ENCODE data around the gene SGSH. TPM values are rescaled to one million over a fixed set of nuclear protein-coding genes. Genes with fewer than 3 reads are reported as not detected.

Gene SGSH
- total RNA-seq, 1 donor from 2014 or later: 57.8 TPM

DNA sequence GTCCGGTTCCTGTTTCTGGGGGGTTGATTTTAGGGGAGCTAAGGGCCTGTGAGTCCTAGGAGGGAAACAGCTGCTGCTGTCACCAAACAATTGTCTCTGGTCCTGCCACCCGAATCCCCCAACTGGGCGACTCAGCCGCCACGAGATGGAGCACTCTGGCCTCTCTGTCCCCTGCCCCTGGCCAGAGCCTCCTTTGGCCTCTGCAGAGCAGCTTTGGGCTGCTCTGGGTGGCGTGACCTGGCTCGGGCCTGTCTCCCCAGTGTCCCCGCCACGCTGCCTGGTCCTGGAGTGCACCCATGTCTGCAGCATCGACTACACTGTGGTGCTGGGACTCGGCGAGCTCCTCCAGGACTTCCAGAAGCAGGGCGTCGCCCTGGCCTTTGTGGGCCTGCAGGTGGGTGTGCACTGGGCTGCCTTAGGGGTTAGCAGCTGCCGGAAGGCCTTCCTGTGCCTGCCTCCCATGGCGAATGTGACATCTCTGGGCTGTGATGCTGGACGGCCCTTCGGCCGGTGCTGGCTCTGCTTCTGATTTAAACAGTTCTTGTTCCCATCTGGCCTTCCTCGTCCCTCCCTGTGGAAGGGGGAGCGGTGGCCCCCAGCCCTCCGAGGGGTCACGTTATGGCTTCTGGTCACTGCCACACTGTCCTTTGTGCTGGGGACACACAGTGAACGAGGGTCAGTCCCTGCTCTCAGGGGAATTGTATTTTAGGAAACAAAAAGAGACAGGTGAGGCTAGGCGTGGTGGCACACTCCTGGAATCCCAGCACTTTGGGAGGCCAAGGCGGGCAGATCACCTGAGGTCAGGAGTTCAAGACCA lies 29.0 kb upstream of the SGSH start:
- TF ChIP-seq, protein P1, sequence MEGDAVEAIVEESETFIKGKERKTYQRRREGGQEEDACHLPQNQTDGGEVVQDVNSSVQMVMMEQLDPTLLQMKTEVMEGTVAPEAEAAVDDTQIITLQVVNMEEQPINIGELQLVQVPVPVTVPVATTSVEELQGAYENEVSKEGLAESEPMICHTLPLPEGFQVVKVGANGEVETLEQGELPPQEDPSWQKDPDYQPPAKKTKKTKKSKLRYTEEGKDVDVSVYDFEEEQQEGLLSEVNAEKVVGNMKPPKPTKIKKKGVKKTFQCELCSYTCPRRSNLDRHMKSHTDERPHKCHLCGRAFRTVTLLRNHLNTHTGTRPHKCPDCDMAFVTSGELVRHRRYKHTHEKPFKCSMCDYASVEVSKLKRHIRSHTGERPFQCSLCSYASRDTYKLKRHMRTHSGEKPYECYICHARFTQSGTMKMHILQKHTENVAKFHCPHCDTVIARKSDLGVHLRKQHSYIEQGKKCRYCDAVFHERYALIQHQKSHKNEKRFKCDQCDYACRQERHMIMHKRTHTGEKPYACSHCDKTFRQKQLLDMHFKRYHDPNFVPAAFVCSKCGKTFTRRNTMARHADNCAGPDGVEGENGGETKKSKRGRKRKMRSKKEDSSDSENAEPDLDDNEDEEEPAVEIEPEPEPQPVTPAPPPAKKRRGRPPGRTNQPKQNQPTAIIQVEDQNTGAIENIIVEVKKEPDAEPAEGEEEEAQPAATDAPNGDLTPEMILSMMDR (IDR thresholded peaks at IDR 0.05): no peak
- peaks cover 55% of the 10 kb centered on the region for H3K36me3 ChIP-seq
- no peak overlapping the region for H3K27ac ChIP-seq
- H3K27me3 ChIP-seq (ENCODE audit: low read depth): no peaks in the 10 kb centered on the region
- H3K9me3 ChIP-seq: no peaks in the 10 kb centered on the region
- no peak overlapping the region for H3K4me3 ChIP-seq
- peaks cover 5% of the 10 kb centered on the region for H3K4me1 ChIP-seq
- DNase-seq: peak; percentile 43
- intact Hi-C loops (cut with DNase I): no loop called here
- no peak for ATAC-seq

DNA sequence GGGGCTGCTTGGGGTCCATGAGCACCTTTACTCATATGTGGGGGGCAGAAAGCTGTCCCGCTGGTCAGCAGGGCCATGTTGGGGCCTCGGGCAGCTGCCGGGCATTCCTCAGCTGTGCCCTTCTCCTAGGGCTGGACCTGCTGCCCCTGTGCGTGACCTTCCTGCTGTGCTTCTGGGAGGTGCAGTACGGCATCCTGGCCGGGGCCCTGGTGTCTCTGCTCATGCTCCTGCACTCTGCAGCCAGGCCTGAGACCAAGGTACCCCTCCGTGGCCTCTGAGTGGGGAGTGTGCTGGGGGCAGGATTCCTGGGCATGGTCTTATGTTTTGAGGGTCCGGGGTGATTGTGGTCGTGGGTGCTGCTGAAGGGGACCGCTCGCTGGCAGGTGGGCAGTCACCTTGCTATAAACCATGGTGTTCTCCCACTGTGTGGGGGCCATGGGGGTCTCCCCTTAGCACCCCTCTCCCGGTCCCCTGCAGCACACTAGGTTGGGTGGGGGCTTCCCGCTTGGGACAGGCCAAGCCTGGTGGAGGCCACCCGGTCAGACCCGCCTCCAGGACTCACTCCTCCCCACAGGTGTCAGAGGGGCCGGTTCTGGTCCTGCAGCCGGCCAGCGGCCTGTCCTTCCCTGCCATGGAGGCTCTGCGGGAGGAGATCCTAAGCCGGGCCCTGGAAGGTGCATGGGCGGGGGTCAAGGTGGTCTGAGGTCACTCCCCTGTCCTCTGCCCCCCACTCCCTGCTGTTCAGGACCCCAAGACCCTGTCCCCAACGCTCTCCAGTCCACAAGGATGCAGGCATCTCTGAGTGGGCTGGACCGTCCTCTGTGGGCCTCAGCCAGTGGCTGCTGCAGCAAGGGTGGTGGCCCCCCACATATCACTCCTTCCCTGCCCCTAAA lies 28.1 kb upstream of the SGSH start:
- Histone ChIP-seq H3K4me1 (peaks cover 5% of the 10 kb centered on the region), H3K27me3 (ENCODE audit: low read depth) (no peaks in the 10 kb centered on the region), H3K9me3 (no peaks in the 10 kb centered on the region), H3K27ac (no peak overlapping the region), H3K4me3 (no peak overlapping the region), H3K36me3 (peaks cover 61% of the 10 kb centered on the region)
- ATAC-seq (no peak), DNase-seq (peak; percentile 47)
- intact Hi-C loops (cut with DNase I): no loop called here
- TF ChIP-seq, protein P1 (IDR thresholded peaks at IDR 0.05): no peak

DNA sequence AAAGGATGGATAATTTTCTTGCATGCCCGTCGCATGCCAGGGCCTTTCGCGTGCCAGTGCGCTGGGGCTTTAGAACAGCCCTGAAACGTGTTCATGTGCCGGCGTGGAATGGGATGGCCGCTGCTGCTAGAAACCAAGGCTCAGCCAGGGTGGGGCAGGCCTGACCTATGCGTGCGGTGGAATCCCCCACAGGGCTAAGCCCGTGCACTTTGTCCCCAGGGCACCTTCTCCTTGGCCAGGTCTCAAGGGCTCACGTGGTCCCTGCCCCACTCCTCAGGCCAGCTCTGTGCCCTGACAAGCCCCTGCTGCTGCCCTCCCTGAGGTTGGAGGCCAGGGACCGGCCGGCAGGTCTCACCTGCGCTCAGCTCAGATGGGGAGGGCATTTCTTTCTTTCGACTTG lies 27.4 kb upstream of the SGSH start:
- no peaks in the 10 kb centered on the region for H3K27me3 ChIP-seq (ENCODE audit: low read depth)
- H3K4me3 ChIP-seq: no peak overlapping the region
- H3K36me3 ChIP-seq: peaks cover 63% of the 10 kb centered on the region
- H3K27ac ChIP-seq: no peak overlapping the region
- peak; percentile 41 for DNase-seq
- no peaks in the 10 kb centered on the region for H3K9me3 ChIP-seq
- H3K4me1 ChIP-seq: peaks cover 2% of the 10 kb centered on the region
- TF ChIP-seq, protein P1 (IDR thresholded peaks at IDR 0.05): no peak
- no peak for ATAC-seq
- intact Hi-C loops (cut with DNase I): no loop called here

DNA sequence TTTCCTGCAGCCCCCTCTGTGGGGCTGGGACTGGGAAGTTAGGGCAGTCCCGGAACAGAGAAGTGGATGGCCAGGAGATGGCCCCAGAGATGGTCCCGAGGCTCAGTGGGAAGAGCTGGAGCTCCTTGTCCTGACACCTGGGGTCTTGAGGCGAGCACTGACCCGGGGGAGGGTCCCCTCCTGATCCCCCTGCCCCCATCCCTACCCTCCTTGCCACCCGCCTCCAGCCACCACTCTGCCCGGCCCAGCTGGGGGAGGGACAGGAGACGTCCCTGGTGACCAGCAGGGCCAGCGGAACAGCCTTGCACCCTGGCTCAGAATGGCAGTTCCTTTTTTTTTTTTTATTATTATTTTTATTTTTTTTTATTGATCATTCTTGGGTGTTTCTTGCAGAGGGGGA lies 26.6 kb upstream of the SGSH start:
- H3K9me3 ChIP-seq: no peaks in the 10 kb centered on the region
- intact Hi-C loops (cut with DNase I): no loop called here
- H3K4me3 ChIP-seq: no peak overlapping the region
- no peak for ATAC-seq
- H3K4me1 ChIP-seq: no peaks in the 10 kb centered on the region
- no peaks in the 10 kb centered on the region for H3K27me3 ChIP-seq (ENCODE audit: low read depth)
- peaks cover 65% of the 10 kb centered on the region for H3K36me3 ChIP-seq
- TF ChIP-seq, protein P1 (IDR thresholded peaks at IDR 0.05): no peak
- peak; percentile 36 for DNase-seq
- no peak overlapping the region for H3K27ac ChIP-seq

DNA sequence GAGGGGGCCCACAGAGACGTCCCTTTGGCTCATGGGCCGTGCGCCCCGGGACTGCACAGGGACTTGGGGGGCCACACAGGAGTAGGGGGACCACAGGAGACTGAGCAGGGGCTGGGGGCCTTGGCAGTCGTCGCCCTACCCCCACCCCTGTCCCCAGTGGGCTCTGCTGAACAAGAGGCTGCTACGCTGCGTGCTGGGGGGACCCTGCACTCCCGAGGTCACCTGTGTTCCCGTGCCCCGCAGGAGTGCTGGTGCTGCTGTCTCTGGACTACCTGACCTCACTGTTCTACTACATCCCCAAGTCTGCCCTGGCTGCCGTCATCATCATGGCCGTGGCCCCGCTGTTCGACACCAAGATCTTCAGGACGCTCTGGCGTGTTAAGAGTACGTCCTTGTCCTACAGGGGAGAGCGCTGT lies 26.1 kb upstream of the SGSH start:
- TF ChIP-seq, protein P1 (IDR thresholded peaks at IDR 0.05): no peak
- no peak for ATAC-seq
- intact Hi-C loops (cut with DNase I): no loop called here

More for the DNA sequence above, 26.1 kb upstream of the SGSH start:
- Histone ChIP-seq H3K27ac (no peak overlapping the region), H3K27me3 (ENCODE audit: low read depth) (no peaks in the 10 kb centered on the region), H3K36me3 (peaks cover 69% of the 10 kb centered on the region), H3K9me3 (no peaks in the 10 kb centered on the region), H3K4me3 (no peak overlapping the region), H3K4me1 (no peaks in the 10 kb centered on the region)
- DNase-seq: peak; percentile 46

Data from lower lobe of right lung (tissue), 2 donors.